ENCODE measurements around the gene ANKRD17. TPM values are rescaled to one million over a fixed set of nuclear protein-coding genes. Genes with fewer than 3 reads are reported as not detected.

The ANKRD17 gene
- total and polyA plus RNA-seq, 9 of the 15 experiments (the other 6 are each of a cell fraction or from before 2014, with no cell fraction given), result 25.5 to 86.9 (median 52.2) TPM

DNA sequence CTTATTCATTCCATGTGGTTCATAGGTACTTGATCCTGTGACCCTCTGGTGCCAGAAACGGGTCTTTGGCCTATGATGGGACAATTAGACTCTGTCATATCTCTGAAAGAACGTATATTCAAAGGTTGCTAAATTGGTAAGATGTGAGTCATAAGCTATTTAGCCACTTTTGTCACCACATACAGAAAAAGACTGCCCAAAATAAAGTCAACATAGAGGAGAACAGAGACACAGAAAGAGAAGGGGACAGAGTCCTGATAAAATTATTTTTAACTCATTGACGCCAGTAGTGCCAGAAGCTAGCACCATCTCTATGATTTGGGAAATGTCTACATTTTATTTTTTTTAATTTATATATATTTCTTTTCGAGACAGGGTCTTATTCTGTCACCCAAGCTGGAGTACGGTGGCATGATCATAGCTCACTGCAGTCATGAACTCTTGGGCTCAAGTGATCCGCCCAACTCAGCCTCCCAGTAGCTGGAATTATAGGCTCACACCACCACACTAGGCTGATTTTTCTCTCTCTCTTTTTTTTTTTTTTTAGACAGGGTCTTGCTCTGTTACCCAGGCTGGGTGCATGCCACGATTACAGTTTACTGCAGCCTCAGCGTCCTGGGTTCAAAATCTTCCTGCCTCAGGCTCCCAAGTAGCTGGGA, 96.9 kb downstream of the ANKRD17 start:
- 88% methylated on average over 6 of the region's 8 CpGs for WGBS (ENCODE audit: insufficient coverage, low coverage, missing lambda C conversion rate)
- ATAC-seq (no peak), DNase-seq (ENCODE audit: extremely low read depth in 1 of 4, low spot score in 3 of 4) (no peak), FAIRE-seq (no peak)
- no peaks in the 10 kb centered on the region for H4K20me1 ChIP-seq (replicated peaks; ENCODE audit: control insufficient read depth, insufficient read depth, low read length)
- H3K27ac ChIP-seq (ENCODE audit: extremely low read depth, low read depth, low read length), result no peak overlapping the region
- no peaks in the 10 kb centered on the region for H3K4me1 ChIP-seq (replicated peaks in 1 of 2; ENCODE audit: control insufficient read depth in 2 of 2, insufficient read depth in 2 of 2, low read length in 2 of 2)
- no peak for TF ChIP-seq ZNF644 (tag; IDR thresholded peaks at IDR 0.05; ENCODE audit: low read depth)
- TF ChIP-seq ZNF408 (CRISPR knock-in tag; IDR thresholded peaks at IDR 0.05; ENCODE audit: low read depth), result no peak
- TF ChIP-seq HNRNPUL1 (IDR thresholded peaks at IDR 0.05; ENCODE audit: low read length), result no peak
- H2AFZ ChIP-seq (ENCODE audit: low read depth, low read length), result no peak overlapping the region
- peaks cover 3% of the 10 kb centered on the region; the same call in 1 of the 2 replicates for H3K9me3 ChIP-seq (replicated peaks; ENCODE audit: control insufficient read depth, insufficient read depth, low read depth, low read length)
- no peak overlapping the region for H3K4me2 ChIP-seq (ENCODE audit: insufficient read depth, low read length)
- no TSS peak for BruUV-seq (replicated peaks)
- no peaks in the 10 kb centered on the region for H3K27me3 ChIP-seq (ENCODE audit: control insufficient read depth in 2 of 2, insufficient read depth in 2 of 2, low read length in 2 of 2)
- H3K79me2 ChIP-seq (ENCODE audit: control insufficient read depth, insufficient read depth, low read length), result peaks cover 65% of the 10 kb centered on the region
- in situ Hi-C loops (cut with MboI) (no loop called here), intact Hi-C loops (cut with micrococcal nuclease) (no loop called here)
- no peaks in the 10 kb centered on the region for H3K9me1 ChIP-seq (ENCODE audit: control insufficient read depth, insufficient read depth, low read length)
- CTCF ChIA-PET (ENCODE audit: low intra/inter-chr PET ratio), result no interaction called here
- POLR2A ChIA-PET, result interaction anchor here (0.8 kb wide), 1 partner anchor 11 kb away, joined by 3 read pairs; no protein-coding TSS in a partner anchor
- no peak overlapping the region for H3K9ac ChIP-seq (ENCODE audit: insufficient read depth in 1 of 2, low read depth in 2 of 2, low read length in 2 of 2)
- H3K4me3 ChIP-seq, result no peak overlapping the region
- H3K36me3 ChIP-seq (ENCODE audit: control insufficient read depth, insufficient read depth, low read length), result peaks cover 89% of the 10 kb centered on the region

DNA sequence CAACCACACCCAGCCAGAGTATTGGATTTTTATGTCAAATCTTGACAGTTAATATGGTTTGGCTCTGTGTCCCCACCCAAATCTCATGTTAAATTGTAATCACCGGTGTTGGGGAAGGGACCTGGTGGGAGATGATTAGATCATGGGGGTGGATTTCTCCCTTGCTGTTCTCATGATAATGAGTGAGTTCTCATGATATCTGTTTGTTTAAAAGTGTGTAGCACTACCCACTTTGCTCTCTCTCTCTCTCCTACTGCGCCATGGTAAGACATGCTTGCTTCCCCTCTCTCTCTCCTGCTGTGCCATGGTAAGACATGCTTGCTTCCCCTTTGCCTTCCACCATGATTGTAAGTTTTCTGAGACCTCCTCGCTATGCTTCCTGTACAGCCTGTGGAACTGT, 102.2 kb downstream of the ANKRD17 start:
- H3K4me2 ChIP-seq (ENCODE audit: insufficient read depth, low read length), result no peak overlapping the region
- WGBS (ENCODE audit: insufficient coverage, low coverage, missing lambda C conversion rate), result 94% methylated on average over 3 of the region's 3 CpGs
- no peaks in the 10 kb centered on the region for H3K9me3 ChIP-seq (replicated peaks; ENCODE audit: control insufficient read depth, insufficient read depth, low read depth, low read length)
- no peaks in the 10 kb centered on the region for H3K27me3 ChIP-seq (ENCODE audit: control insufficient read depth in 2 of 2, insufficient read depth in 2 of 2, low read length in 2 of 2)
- H3K79me2 ChIP-seq (ENCODE audit: control insufficient read depth, insufficient read depth, low read length), result peaks cover 39% of the 10 kb centered on the region
- no peak overlapping the region for H3K9ac ChIP-seq (ENCODE audit: insufficient read depth in 1 of 2, low read depth in 2 of 2, low read length in 2 of 2)
- no peak for FAIRE-seq
- DNase-seq (ENCODE audit: extremely low read depth in 1 of 4, low spot score in 3 of 4), result no peak
- ChIA-PET POLR2A (no interaction called here), CTCF (ENCODE audit: low intra/inter-chr PET ratio) (no interaction called here)
- H4K20me1 ChIP-seq (replicated peaks; ENCODE audit: control insufficient read depth, insufficient read depth, low read length), result no peaks in the 10 kb centered on the region
- no peak overlapping the region for H2AFZ ChIP-seq (ENCODE audit: low read depth, low read length)
- ATAC-seq, result no peak
- intact Hi-C loops (cut with micrococcal nuclease), result no loop called here
- peaks cover 85% of the 10 kb centered on the region for H3K36me3 ChIP-seq (ENCODE audit: control insufficient read depth, insufficient read depth, low read length)
- BruUV-seq (replicated peaks), result no TSS peak
- in situ Hi-C loops (cut with MboI), result no loop called here
- H3K4me1 ChIP-seq (replicated peaks in 1 of 2; ENCODE audit: control insufficient read depth in 2 of 2, insufficient read depth in 2 of 2, low read length in 2 of 2), result no peaks in the 10 kb centered on the region
- H3K27ac ChIP-seq (ENCODE audit: extremely low read depth, low read depth, low read length), result no peak overlapping the region
- no peaks in the 10 kb centered on the region for H3K9me1 ChIP-seq (ENCODE audit: control insufficient read depth, insufficient read depth, low read length)
- no peak overlapping the region for H3K4me3 ChIP-seq
- TF ChIP-seq, protein P1, sequence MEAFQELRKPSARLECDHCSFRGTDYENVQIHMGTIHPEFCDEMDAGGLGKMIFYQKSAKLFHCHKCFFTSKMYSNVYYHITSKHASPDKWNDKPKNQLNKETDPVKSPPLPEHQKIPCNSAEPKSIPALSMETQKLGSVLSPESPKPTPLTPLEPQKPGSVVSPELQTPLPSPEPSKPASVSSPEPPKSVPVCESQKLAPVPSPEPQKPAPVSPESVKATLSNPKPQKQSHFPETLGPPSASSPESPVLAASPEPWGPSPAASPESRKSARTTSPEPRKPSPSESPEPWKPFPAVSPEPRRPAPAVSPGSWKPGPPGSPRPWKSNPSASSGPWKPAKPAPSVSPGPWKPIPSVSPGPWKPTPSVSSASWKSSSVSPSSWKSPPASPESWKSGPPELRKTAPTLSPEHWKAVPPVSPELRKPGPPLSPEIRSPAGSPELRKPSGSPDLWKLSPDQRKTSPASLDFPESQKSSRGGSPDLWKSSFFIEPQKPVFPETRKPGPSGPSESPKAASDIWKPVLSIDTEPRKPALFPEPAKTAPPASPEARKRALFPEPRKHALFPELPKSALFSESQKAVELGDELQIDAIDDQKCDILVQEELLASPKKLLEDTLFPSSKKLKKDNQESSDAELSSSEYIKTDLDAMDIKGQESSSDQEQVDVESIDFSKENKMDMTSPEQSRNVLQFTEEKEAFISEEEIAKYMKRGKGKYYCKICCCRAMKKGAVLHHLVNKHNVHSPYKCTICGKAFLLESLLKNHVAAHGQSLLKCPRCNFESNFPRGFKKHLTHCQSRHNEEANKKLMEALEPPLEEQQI (IDR thresholded peaks at IDR 0.05), result 0 out of 2 replicates have a peak, but pooled peaks have one; percentile 59
- TF ChIP-seq TAL1 (IDR thresholded peaks at IDR 0.05), result peak; percentile 12; the same call in 1 of the 2 replicates
- TF ChIP-seq, protein P2, sequence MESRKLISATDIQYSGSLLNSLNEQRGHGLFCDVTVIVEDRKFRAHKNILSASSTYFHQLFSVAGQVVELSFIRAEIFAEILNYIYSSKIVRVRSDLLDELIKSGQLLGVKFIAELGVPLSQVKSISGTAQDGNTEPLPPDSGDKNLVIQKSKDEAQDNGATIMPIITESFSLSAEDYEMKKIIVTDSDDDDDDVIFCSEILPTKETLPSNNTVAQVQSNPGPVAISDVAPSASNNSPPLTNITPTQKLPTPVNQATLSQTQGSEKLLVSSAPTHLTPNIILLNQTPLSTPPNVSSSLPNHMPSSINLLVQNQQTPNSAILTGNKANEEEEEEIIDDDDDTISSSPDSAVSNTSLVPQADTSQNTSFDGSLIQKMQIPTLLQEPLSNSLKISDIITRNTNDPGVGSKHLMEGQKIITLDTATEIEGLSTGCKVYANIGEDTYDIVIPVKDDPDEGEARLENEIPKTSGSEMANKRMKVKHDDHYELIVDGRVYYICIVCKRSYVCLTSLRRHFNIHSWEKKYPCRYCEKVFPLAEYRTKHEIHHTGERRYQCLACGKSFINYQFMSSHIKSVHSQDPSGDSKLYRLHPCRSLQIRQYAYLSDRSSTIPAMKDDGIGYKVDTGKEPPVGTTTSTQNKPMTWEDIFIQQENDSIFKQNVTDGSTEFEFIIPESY (CRISPR knock-in tag; IDR thresholded peaks at IDR 0.05), result 0 out of 2 replicates have a peak, but pooled peaks have one; percentile 56
- TF ChIP-seq CC2D1A (IDR thresholded peaks at IDR 0.05), result 0 out of 2 replicates have a peak, but pooled peaks have one; percentile 16
- no peak for TF ChIP-seq MYC (IDR thresholded peaks at IDR 0.05; ENCODE audit: low read depth, low read length)
- no peak for TF ChIP-seq MYC (CRISPR knock-in tag; IDR thresholded peaks at IDR 0.05; ENCODE audit: borderline replicate concordance, low read depth)
- TF ChIP-seq CBFA2T3 (IDR thresholded peaks at IDR 0.05), result 0 out of 2 replicates have a peak, but pooled peaks have one; percentile 43
